Mucosa of stomach (tissue), 1 donor: ENCODE results near the gene KCND3.

Experiments
- H3K27me3 ChIP-seq: one replicate; pipeline ENCODE4 v1.7.0; 2013; ENCODE audit warnings: mild to moderate bottlenecking, low read length; ENCODE audit not compliant: control insufficient read depth, insufficient read depth
- H3K36me3 ChIP-seq: one replicate; pipeline ENCODE4 v1.7.0; 2013; ENCODE audit warnings: low read length; ENCODE audit not compliant: control insufficient read depth, insufficient read depth
- H3K4me1 ChIP-seq: one replicate; pipeline ENCODE4 v1.7.0; 2013; ENCODE audit warnings: mild to moderate bottlenecking, low read length; ENCODE audit not compliant: control insufficient read depth, insufficient read depth
- H3K4me3 ChIP-seq: one replicate; pipeline ENCODE4 v1.7.0; 2013; ENCODE audit warnings: low read length
- H3K9ac ChIP-seq: one replicate; pipeline ENCODE4 v1.7.0; 2013; ENCODE audit warnings: mild to moderate bottlenecking, low read length, moderate library complexity
- H3K9me3 ChIP-seq: one replicate; pipeline ENCODE4 v1.7.0; 2013; ENCODE audit warnings: mild to moderate bottlenecking, low read length, moderate library complexity; ENCODE audit not compliant: control insufficient read depth
- donor health status: Pancreatic carcinoma.

The KCND3 gene

DNA sequence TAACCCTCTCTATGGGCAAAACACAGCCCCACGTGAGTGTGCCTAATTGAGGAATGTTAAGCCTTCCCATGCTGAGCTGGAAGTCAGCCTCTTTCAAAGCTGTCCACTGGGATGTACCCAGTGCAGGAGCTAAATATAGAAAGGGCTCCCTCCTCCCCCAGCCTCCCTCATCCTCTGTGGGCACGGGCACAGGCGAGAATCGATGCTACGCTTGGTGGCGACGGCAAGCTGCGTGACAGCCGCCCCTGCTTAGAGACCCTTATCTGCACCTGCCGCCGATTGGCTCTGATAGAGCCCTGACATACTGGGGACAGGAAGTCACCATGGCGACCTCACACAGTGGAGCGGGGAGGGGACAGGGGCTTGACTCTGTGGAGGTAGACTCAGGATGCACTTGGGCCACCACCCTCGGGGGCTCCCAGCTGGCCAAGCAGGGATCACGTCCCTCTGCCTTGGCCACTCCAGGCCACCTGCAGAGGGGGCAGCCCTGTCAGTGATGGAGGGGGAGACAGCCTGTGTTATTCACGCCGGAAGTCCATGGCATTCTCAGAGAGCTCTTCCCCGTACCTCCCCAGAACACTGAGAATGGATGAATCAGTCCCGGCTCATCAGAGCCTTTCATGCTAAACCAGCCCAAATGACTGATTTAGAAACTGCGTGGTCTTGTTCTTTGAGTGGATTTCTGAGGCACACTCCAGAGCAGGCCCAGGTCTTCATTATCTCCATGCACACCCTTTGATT lies 84.8 kb downstream of the KCND3 start:
- Histone ChIP-seq H3K36me3 (no peaks in the 10 kb centered on the region), H3K4me1 (no peaks in the 10 kb centered on the region), H3K27me3 (no peaks in the 10 kb centered on the region), H3K4me3 (no peak overlapping the region), H3K9ac (no peak overlapping the region), H3K9me3 (no peaks in the 10 kb centered on the region)

DNA sequence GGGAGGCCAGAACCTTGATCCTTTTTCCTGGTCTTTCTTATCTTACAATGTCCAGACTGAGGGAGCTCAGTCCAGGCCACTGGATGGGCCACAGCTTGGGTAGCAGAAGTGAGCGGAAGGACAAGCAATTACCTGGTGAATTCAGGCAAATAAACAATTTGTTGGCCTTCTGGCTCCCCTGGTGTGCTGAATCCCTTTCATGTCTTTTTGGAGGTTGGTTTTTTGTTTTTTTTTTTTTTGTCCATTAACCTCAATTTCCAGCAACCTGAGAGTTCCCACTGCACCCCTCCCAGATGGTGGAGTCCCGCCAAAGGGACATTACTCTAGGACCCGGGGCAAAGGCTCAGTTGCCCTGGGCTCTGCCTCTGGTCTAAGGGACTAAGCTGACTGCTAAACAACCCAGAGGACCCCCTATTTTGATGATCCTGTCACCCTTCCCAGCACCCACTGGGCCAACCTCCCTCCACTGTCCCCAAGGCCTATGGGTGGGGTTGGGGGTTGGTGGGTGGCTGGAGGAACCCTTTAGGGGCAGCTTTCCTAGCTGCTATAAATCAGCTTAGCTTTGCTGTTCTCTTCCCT lies 85.5 kb downstream of the KCND3 start:
- H3K4me3 ChIP-seq = no peak overlapping the region
- no peaks in the 10 kb centered on the region for H3K4me1 ChIP-seq

DNA sequence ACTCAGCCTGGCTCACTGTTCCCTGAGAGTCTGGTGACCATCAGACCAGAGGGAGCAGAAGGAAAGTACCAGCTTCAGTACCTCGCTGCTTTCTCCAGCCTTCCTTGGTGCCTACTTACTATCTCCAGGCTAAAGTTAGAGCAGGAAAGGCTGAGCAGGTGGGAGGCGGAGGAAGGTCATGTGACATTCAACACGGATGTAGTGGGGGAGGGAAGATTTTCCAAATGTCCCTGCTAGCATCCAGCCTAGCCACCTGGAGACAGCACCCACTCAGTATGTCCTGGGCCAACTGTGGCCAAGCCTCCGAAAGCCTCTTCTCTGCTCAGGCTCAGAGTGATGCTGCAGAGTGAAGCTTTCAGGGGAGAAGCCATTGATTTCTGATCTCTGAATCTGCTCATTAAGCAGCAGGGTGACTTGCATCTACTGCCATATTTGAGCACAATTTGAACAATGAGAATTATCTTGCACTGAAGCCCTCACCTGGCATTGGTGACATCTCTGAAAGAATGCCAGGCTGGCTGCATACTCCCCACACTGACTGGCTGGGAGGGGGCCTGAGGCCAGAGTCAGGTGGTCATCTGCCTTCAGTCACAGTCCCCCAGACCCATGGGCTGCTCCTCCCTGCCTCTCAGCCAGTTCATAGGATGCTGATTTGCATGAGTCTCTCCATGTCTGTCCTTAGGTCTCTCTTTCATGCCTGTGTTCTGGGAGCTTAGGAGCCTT lies 86.2 kb downstream of the KCND3 start:
- no peak overlapping the region for H3K4me3 ChIP-seq
- no peak overlapping the region for H3K9ac ChIP-seq
- no peaks in the 10 kb centered on the region for H3K4me1 ChIP-seq
- H3K27me3 ChIP-seq = no peaks in the 10 kb centered on the region
- H3K36me3 ChIP-seq = no peaks in the 10 kb centered on the region
- no peaks in the 10 kb centered on the region for H3K9me3 ChIP-seq

More for the DNA sequence above, 85.5 kb downstream of the KCND3 start:
- Histone ChIP-seq H3K9me3 (no peaks in the 10 kb centered on the region), H3K27me3 (no peaks in the 10 kb centered on the region), H3K9ac (no peak overlapping the region), H3K36me3 (no peaks in the 10 kb centered on the region)

DNA sequence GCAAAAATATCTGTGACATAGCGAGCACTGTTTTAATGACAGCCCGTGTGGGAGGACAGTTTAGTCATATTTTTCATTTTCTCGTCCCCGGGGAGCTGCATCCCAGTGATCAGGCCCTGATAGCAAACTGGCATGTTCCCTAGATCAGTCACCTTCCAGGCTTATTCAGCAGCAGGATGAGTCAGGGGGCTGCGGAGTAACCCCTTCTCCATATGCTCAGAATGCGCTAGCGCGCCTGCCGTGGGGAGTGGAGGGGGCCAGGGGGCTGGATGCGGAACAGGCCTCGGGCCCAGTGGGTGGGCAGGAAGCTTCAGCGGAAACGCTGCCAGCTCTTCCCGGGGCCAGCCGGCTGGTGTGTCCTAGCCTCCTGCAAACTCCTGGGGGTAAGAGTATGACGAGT lies 94.0 kb downstream of the KCND3 start:
- H3K27me3 ChIP-seq = no peaks in the 10 kb centered on the region
- no peaks in the 10 kb centered on the region for H3K9me3 ChIP-seq
- H3K4me1 ChIP-seq = peaks cover 4% of the 10 kb centered on the region
- no peak overlapping the region for H3K4me3 ChIP-seq
- no peaks in the 10 kb centered on the region for H3K36me3 ChIP-seq
- H3K9ac ChIP-seq = no peak overlapping the region

DNA sequence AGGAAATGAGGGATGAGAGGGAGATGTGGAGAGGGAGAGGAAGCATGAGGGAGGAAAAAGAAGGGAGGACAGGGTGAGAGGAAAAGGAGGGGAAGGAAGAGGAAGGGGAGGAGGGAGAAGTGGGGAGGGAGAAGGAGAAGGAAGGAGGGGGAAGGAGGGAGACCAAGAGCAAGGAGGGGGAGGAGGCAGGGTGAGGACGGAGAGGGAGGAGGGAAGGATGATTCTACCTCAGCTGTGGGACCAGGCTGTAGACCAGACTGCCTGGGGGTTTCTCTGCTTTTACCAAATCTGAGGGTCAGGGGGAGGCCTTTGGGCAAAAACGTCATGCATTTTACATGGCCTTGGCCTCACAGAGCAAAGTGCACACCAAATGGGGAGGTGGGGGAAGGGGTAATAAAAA lies 94.5 kb downstream of the KCND3 start:
- Histone ChIP-seq H3K4me3 (no peak overlapping the region), H3K4me1 (peaks cover 4% of the 10 kb centered on the region), H3K9me3 (no peaks in the 10 kb centered on the region), H3K9ac (no peak overlapping the region), H3K27me3 (no peaks in the 10 kb centered on the region), H3K36me3 (no peaks in the 10 kb centered on the region)

DNA sequence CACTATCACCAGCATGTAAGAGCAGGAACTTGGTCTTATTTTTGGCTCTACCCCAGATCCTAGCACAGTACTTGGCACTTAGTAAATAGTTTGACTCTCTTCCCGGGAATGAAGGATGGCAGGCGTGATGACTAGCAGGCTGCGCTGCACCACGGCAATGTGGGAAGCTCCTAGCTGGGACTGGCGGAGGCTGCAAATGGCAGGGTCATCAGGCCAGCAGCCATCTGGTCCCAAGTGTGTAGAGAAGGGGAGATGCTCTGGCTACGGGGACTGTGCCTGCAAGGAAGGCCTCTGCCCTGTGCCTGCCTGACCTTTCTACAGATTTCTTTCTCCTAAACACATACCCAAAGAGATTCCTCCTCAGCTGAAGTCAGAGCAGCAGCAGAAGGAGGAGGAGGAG lies 95.0 kb downstream of the KCND3 start:
- Histone ChIP-seq H3K4me3 (no peak overlapping the region), H3K9me3 (no peaks in the 10 kb centered on the region), H3K4me1 (peaks cover 4% of the 10 kb centered on the region), H3K9ac (no peak overlapping the region), H3K36me3 (no peaks in the 10 kb centered on the region), H3K27me3 (no peaks in the 10 kb centered on the region)

DNA sequence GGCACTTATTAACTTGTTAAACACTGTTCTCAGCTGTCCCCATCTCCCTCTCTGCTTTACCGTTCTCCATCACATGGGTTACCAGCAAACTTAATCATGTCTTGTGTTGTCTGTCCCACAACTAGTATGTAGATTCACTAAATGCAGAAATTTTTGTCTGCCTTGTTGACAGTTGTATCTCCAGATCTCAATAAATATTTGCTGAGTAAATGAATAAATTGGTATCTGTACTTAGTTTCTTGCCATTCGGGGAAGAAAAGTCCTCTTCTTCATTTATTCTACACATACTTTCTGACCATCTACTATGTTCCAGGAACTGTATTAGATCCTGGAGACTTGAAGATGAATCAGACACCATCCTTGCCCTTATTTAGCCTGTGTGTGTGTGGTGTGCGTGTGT lies 97.9 kb downstream of the KCND3 start:
- H3K9me3 ChIP-seq = no peaks in the 10 kb centered on the region
- H3K36me3 ChIP-seq = no peaks in the 10 kb centered on the region
- H3K4me3 ChIP-seq = no peak overlapping the region
- peaks cover 4% of the 10 kb centered on the region for H3K4me1 ChIP-seq
- H3K27me3 ChIP-seq = no peaks in the 10 kb centered on the region
- H3K9ac ChIP-seq = no peak overlapping the region

DNA sequence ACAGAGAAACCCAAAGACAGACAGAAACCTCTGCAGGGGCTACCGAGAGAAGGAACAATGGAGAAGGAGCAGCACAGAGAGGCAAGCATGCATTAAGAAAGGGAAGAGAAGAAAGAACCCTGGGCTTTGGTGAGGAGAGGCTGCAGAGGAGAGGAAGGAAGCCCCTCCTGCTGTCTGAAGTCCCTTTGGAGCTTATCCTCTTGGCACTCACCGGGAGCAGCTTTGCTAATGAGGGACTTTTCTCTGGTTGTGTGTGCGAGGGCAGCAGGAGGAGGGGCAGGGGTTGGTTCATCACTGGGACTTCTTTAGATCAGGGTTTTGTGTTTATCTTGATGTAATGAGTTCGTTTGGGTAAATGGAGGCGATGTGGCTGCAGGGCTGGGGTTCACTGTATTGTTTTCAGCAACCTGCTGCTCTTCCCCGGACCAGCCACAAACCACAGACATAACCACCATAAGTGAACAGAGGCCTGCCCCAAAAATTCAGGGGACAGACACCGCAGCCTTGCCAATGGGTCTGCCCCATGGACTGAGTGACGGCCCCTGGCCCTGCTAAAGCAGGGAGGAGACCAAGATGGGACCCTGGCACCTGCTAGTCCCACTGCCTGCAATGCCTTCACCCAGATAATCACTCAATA lies 100.6 kb downstream of the KCND3 start:
- Histone ChIP-seq H3K9ac (no peak overlapping the region), H3K9me3 (no peaks in the 10 kb centered on the region), H3K27me3 (no peaks in the 10 kb centered on the region), H3K4me1 (peaks cover 4% of the 10 kb centered on the region), H3K36me3 (no peaks in the 10 kb centered on the region), H3K4me3 (no peak overlapping the region)

DNA sequence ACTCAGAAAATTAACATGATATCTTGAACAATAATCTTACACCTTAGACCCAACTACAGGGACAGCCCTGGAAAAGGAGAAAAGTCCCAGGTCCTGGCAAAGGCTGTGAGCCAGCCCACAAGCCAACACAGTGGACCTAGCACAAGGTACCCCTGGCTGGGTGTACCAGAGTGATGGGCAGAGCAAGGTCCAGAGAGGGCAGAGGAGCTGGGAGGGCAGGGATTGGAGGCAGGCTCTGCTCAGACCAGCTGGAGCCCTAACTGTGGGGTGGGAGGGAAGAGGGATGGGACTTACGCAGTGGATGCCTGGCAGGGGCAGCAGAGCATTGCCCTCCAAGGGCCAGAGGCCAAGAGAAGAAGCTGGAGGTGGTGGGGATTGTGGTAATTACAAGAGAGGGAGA lies 101.6 kb downstream of the KCND3 start:
- no peaks in the 10 kb centered on the region for H3K9me3 ChIP-seq
- no peak overlapping the region for H3K4me3 ChIP-seq
- peaks cover 10% of the 10 kb centered on the region for H3K4me1 ChIP-seq
- no peak overlapping the region for H3K9ac ChIP-seq
- H3K27me3 ChIP-seq = no peaks in the 10 kb centered on the region
- H3K36me3 ChIP-seq = no peaks in the 10 kb centered on the region

DNA sequence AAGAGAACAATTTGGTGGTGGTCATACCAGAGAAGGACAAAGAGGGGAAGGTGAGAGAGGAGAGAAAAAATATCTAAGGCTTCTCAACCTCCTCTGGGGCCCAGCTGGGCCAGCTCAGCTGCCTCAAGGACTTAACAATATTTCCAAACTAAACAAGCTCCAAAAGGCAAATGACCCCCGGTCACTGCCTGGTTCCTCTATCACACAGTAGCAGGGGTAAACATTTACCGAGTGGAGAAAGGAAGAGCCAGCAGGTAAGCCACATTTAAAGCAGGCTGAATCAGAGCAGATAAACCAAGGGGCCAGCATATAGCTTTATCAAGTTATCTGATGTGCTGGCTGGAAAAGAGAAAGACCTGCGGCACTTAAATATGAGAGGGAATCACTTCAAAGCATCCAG lies 102.1 kb downstream of the KCND3 start:
- peaks cover 10% of the 10 kb centered on the region for H3K4me1 ChIP-seq
- H3K36me3 ChIP-seq = no peaks in the 10 kb centered on the region
- no peaks in the 10 kb centered on the region for H3K27me3 ChIP-seq
- H3K9ac ChIP-seq = no peak overlapping the region
- H3K9me3 ChIP-seq = no peaks in the 10 kb centered on the region
- H3K4me3 ChIP-seq = no peak overlapping the region

DNA sequence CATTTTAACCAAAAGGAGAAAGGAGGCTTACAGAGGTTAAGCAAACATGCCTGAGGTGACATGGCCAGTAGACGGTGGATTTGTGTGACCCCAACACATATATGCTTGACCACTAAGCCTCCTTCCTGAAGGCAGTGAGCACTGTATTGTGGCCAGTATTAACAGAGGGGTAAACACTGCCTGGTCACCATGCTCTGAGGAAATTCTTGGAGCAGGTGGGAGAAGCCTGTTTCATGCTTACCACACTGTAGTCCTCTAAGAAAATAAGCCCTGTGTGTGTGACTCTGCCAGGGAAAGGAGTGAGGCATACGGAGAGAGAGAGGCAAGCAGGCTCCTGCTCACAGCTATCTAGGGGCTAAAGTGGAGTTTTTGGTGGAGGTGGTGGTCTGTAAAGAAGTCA lies 102.7 kb downstream of the KCND3 start:
- H3K27me3 ChIP-seq = no peaks in the 10 kb centered on the region
- no peaks in the 10 kb centered on the region for H3K9me3 ChIP-seq
- H3K9ac ChIP-seq = no peak overlapping the region
- H3K4me1 ChIP-seq = peaks cover 10% of the 10 kb centered on the region
- no peak overlapping the region for H3K4me3 ChIP-seq
- no peaks in the 10 kb centered on the region for H3K36me3 ChIP-seq
